ENCODE measurements around the gene DLG1.
"Not testable (repeated sequence)": the region's sequence is repeated elsewhere in the genome, so short reads cannot be mapped to it uniquely, and the experiment has no call there.

Gene DLG1

GRCh38 chr3:197080344-197080743, 218.1 kb downstream of the DLG1 start:
- no peak for DNase-seq

GRCh38 chr3:197076415-197076814, 222.0 kb downstream of the DLG1 start:
- DNase-seq = no peak

GRCh38 chr3:197068077-197068476, 230.3 kb downstream of the DLG1 start:
- no peak for DNase-seq

GRCh38 chr3:197064771-197065170, 233.6 kb downstream of the DLG1 start:
- no peak for DNase-seq

- DNase-seq = no peak
These were observed 236.0 kb downstream of the DLG1 start for GRCh38 chr3:197062446-197062845.

GRCh38 chr3:197051637-197052036, 246.8 kb downstream of the DLG1 start:
- not testable (repeated sequence) for DNase-seq

- no peak for DNase-seq
These were observed 247.9 kb downstream of the DLG1 start for GRCh38 chr3:197050511-197050910.

GRCh38 chr3:197042539-197042938, 255.9 kb downstream of the DLG1 start:
- DNase-seq = no peak

- no peak for DNase-seq
These were observed 256.4 kb downstream of the DLG1 start for GRCh38 chr3:197041875-197042488.

GRCh38 chr3:197040658-197041057, 257.8 kb downstream of the DLG1 start:
- no peak for DNase-seq

- no peak for DNase-seq
These were observed 259.5 kb downstream of the DLG1 start for GRCh38 chr3:197038679-197039462.

GRCh38 chr3:197035577-197035976, 262.8 kb downstream of the DLG1 start:
- DNase-seq = no peak

- not testable (repeated sequence) for DNase-seq
These were observed 263.6 kb downstream of the DLG1 start for GRCh38 chr3:197034778-197035177.

- DNase-seq = not testable (repeated sequence)
These were observed 264.6 kb downstream of the DLG1 start for GRCh38 chr3:197033764-197034163.

- DNase-seq = peak; percentile 71
These were observed 266.8 kb downstream of the DLG1 start for GRCh38 chr3:197031315-197032285.

GRCh38 chr3:197030379-197031314, 267.8 kb downstream of the DLG1 start:
- no peak for DNase-seq

GRCh38 chr3:197029511-197030167, 268.8 kb downstream of the DLG1 start, which contains the start of gene MELTF:
Gene MELTF, minus strand, starts transcription at chr3:197029817. Its CDS starts 115 bp downstream, at chr3:197029702.
- DNase-seq = peak; percentile 62

GRCh38 chr3:197028728-197029510, 269.5 kb downstream of the DLG1 start:
- DNase-seq = no peak

- DNase-seq = no peak
These were observed 270.3 kb downstream of the DLG1 start for GRCh38 chr3:197027896-197028727.

All from CD4-positive, alpha-beta T cell treated with Interferon gamma for 1 hour (primary cell).